K562 (cell line): ENCODE measurements around the gene KCNN4. TPM values are rescaled to one million over a fixed set of nuclear protein-coding genes. Genes with fewer than 3 reads are reported as not detected.

Experiments used
- BCL6 ChIP-seq: fragments of 250-450 bp; sonication (Bioruptor Pico); IDR thresholded peaks from 2 replicates; pipeline ENCODE4 v1.4.0; 2020
- BMI1 ChIP-seq: fragments of 150-350 bp; IDR thresholded peaks from 2 replicates; pipeline ENCODE4 v1.6.1; 2014; ENCODE audit warnings: low read length
- BRD9 ChIP-seq: fragments of 450-650 bp; IDR thresholded peaks from 2 replicates; pipeline ENCODE4 v1.6.1; 2018; ENCODE audit warnings: low read depth; ENCODE audit not compliant: partially characterized antibody
- CSDE1 ChIP-seq, 2 experiments: fragments of 450-650 bp; IDR thresholded peaks; 2 replicates each; pipeline ENCODE4 v1.6.1; 2016; ENCODE audit warnings: mild to moderate bottlenecking in 1 of 2
- FUS ChIP-seq: fragments of 200-400 bp; formaldehyde crosslinking; optimal IDR thresholded peaks from 2 replicates; pipeline ENCODE3; 2017; ENCODE audit warnings: low read depth, low read length
- GABPB2 ChIP-seq: fragments of 250-450 bp; sonication (Bioruptor Pico); conservative IDR thresholded peaks from 2 replicates; pipeline ENCODE4 v1.5.1; 2021; ENCODE audit warnings: mild to moderate bottlenecking
- HMBOX1 ChIP-seq: sonication (generic); IDR thresholded peaks from 2 replicates; pipeline ENCODE4 v1.6.1; 2016
- MYC ChIP-seq, 2 experiments: fragments of 250-450 bp in 1 of 2; sonication (Bioruptor Pico) in 1 of 2; IDR thresholded peaks; 2 replicates each; pipeline versions ENCODE4 v1.5.1 to v1.6.1; 2012 to 2021; ENCODE audit warnings: low read depth in 2 of 2, borderline replicate concordance in 1 of 2, improper control_type of control experiment in 1 of 2, low read length in 1 of 2, mild to moderate bottlenecking in 1 of 2, moderate library complexity in 1 of 2
- NFE2L1 ChIP-seq: fragments of 450-650 bp; IDR thresholded peaks from 2 replicates; pipeline ENCODE4 v1.6.1; 2016; ENCODE audit warnings: missing genetic modification characterization, low read depth, mild to moderate bottlenecking, missing compliant biosample characterization, moderate library complexity, borderline replicate concordance
- NFIC ChIP-seq: fragments of 450-650 bp; IDR thresholded peaks from 2 replicates; pipeline ENCODE4 v1.6.1; 2017; ENCODE audit warnings: mild to moderate bottlenecking, inconsistent platforms
- POLR2AphosphoS2 ChIP-seq: IDR thresholded peaks from 2 replicates; pipeline ENCODE4 v1.6.1; 2012; ENCODE audit warnings: low read length, improper control_type of control experiment
- SP2 ChIP-seq: IDR thresholded peaks from 2 replicates; pipeline ENCODE4 v1.6.1; 2011; ENCODE audit warnings: mild to moderate bottlenecking, low read depth, low read length, moderate library complexity; ENCODE audit not compliant: poor library complexity, severe bottlenecking; ENCODE audit errors: extremely low read depth
- ZNF239 ChIP-seq: fragments of 250-450 bp; sonication (Bioruptor Pico); IDR thresholded peaks from 2 replicates; pipeline ENCODE4 v1.4.0; 2020; ENCODE audit warnings: mild to moderate bottlenecking
- ZNF316 ChIP-seq: fragments of 450-650 bp; IDR thresholded peaks from 2 replicates; pipeline ENCODE4 v1.6.1; 2016
- ZNF324 ChIP-seq: fragments of 250-450 bp; sonication (Bioruptor Pico); IDR thresholded peaks from 2 replicates; pipeline ENCODE4 v1.4.0; 2020; ENCODE audit warnings: mild to moderate bottlenecking
- polyA plus RNA-seq, 8 experiments: library from polyadenylated mRNA; depleted of rRNA in 4 of 8; stranded (reverse) in 5 of 8; unstranded in 3 of 8; fragments of >200 nt; fragmentation: Nextera tagmentation in 2 of 8; fragmentation: Illumina TruSeq in 1 of 8; extraction: Ambion mirVana in 2 of 8; extraction: Trizol in 1 of 8; gene quantifications; 2 replicates each; pipeline versions ENCODE4 v1.2.1 to v1.2.3, GENCODE V29; 2011 to 2014; ENCODE audit warnings: inconsistent platforms in 1 of 8, missing spikeins in 1 of 8
- total RNA-seq, 7 experiments: library from RNA; depleted of rRNA in 6 of 7; stranded (reverse); fragments of >200 nt in 6 of 7; fragmentation: Illumina TruSeq in 2 of 7; extraction: Trizol in 2 of 7; gene quantifications; 2 replicates each; pipeline versions ENCODE4 v1.2.1 to v1.2.3, GENCODE V29; 2011 to 2021; ENCODE audit warnings: low replicate concordance in 1 of 7
- TF ChIP-seq, protein P1 (sequence below): fragments of 200-600 bp; sonication (generic); IDR thresholded peaks from one replicate; pipeline ENCODE4 v1.6.1; 2012; ENCODE audit warnings: mild to moderate bottlenecking, low read depth, low read length, inconsistent platforms

The KCNN4 gene
- total and polyA plus RNA-seq, 9 of the 15 experiments (the other 6 are each of a cell fraction or from before 2014, with no cell fraction given): 0.53 to 37.7 (median 25.9) TPM

DNA sequence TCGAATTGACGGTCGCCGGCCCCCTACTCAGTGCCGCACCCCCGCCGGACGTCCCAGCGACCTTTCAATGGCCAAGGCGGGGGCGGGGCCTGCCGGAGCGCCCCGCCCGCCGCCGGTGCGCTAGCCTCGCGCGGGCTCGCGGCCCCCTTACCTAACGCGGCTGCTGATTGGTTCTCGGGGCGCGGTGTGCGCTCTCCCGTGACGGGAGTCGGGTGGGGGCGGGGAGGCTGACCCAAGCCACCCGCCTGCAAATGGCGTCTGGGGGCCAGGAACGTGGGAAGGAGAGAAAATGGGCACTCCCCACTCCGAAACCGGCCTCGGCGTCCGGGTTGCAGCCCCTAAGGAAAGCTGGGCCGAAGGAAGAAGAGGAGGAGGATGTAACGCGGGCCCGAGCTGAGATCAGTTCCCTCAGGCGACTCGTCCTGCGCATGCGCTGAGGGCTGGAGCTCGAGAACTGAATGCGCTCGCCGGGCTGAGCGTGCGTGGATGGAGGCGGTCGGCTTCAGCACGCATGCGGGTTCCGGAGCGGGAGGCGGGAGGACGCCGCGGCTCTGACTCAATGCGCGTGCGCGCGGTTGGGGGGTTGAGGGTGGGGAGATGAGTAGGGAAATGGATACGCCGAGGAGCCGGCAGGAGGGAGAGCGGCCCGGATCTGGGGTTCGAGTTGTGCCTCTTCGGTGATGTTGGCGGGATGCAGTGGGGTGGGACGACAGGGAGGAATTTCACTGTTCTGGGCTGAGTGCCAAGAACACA, 26.1 kb downstream of the KCNN4 start, which contains the start of gene SMG9 (continued):
- TF ChIP-seq, protein P1, sequence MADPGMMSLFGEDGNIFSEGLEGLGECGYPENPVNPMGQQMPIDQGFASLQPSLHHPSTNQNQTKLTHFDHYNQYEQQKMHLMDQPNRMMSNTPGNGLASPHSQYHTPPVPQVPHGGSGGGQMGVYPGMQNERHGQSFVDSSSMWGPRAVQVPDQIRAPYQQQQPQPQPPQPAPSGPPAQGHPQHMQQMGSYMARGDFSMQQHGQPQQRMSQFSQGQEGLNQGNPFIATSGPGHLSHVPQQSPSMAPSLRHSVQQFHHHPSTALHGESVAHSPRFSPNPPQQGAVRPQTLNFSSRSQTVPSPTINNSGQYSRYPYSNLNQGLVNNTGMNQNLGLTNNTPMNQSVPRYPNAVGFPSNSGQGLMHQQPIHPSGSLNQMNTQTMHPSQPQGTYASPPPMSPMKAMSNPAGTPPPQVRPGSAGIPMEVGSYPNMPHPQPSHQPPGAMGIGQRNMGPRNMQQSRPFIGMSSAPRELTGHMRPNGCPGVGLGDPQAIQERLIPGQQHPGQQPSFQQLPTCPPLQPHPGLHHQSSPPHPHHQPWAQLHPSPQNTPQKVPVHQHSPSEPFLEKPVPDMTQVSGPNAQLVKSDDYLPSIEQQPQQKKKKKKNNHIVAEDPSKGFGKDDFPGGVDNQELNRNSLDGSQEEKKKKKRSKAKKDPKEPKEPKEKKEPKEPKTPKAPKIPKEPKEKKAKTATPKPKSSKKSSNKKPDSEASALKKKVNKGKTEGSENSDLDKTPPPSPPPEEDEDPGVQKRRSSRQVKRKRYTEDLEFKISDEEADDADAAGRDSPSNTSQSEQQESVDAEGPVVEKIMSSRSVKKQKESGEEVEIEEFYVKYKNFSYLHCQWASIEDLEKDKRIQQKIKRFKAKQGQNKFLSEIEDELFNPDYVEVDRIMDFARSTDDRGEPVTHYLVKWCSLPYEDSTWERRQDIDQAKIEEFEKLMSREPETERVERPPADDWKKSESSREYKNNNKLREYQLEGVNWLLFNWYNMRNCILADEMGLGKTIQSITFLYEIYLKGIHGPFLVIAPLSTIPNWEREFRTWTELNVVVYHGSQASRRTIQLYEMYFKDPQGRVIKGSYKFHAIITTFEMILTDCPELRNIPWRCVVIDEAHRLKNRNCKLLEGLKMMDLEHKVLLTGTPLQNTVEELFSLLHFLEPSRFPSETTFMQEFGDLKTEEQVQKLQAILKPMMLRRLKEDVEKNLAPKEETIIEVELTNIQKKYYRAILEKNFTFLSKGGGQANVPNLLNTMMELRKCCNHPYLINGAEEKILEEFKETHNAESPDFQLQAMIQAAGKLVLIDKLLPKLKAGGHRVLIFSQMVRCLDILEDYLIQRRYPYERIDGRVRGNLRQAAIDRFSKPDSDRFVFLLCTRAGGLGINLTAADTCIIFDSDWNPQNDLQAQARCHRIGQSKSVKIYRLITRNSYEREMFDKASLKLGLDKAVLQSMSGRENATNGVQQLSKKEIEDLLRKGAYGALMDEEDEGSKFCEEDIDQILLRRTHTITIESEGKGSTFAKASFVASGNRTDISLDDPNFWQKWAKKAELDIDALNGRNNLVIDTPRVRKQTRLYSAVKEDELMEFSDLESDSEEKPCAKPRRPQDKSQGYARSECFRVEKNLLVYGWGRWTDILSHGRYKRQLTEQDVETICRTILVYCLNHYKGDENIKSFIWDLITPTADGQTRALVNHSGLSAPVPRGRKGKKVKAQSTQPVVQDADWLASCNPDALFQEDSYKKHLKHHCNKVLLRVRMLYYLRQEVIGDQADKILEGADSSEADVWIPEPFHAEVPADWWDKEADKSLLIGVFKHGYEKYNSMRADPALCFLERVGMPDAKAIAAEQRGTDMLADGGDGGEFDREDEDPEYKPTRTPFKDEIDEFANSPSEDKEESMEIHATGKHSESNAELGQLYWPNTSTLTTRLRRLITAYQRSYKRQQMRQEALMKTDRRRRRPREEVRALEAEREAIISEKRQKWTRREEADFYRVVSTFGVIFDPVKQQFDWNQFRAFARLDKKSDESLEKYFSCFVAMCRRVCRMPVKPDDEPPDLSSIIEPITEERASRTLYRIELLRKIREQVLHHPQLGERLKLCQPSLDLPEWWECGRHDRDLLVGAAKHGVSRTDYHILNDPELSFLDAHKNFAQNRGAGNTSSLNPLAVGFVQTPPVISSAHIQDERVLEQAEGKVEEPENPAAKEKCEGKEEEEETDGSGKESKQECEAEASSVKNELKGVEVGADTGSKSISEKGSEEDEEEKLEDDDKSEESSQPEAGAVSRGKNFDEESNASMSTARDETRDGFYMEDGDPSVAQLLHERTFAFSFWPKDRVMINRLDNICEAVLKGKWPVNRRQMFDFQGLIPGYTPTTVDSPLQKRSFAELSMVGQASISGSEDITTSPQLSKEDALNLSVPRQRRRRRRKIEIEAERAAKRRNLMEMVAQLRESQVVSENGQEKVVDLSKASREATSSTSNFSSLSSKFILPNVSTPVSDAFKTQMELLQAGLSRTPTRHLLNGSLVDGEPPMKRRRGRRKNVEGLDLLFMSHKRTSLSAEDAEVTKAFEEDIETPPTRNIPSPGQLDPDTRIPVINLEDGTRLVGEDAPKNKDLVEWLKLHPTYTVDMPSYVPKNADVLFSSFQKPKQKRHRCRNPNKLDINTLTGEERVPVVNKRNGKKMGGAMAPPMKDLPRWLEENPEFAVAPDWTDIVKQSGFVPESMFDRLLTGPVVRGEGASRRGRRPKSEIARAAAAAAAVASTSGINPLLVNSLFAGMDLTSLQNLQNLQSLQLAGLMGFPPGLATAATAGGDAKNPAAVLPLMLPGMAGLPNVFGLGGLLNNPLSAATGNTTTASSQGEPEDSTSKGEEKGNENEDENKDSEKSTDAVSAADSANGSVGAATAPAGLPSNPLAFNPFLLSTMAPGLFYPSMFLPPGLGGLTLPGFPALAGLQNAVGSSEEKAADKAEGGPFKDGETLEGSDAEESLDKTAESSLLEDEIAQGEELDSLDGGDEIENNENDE: no peak
- TF ChIP-seq HMBOX1: no peak
- no peak for TF ChIP-seq ZNF316
- TF ChIP-seq NFE2L1 (tag): no peak
- TF ChIP-seq ZNF239 (CRISPR knock-in tag): no peak
- TF ChIP-seq CSDE1 (IDR thresholded peaks at IDR 0.05): no peak
- TF ChIP-seq ZNF324 (CRISPR knock-in tag): 0 out of 2 replicates have a peak, but pooled peaks have one; percentile 9
- TF ChIP-seq MYC (IDR thresholded peaks at IDR 0.05; ENCODE audit: low read depth, low read length): peak; percentile 89
- no peak for TF ChIP-seq MYC (CRISPR knock-in tag; IDR thresholded peaks at IDR 0.05; ENCODE audit: borderline replicate concordance, low read depth)
- peak; percentile 55; the same call in 1 of the 2 replicates for TF ChIP-seq POLR2AphosphoS2
- peak; percentile 75 for TF ChIP-seq BRD9
- no peak for TF ChIP-seq BCL6 (CRISPR knock-in tag)
- TF ChIP-seq GABPB2 (CRISPR knock-in tag): no peak
- TF ChIP-seq NFIC: peak; percentile 94
- TF ChIP-seq BMI1: no peak
- TF ChIP-seq FUS: no peak
- no peak for TF ChIP-seq SP2
